GM21367 (cell line): Measurements from ENCODE around the gene RPIA.
"Not testable (repeated sequence)": the region's sequence is repeated elsewhere in the genome, so short reads cannot be mapped to it uniquely, and the experiment has no call there.

ENCODE experiments used
- ATAC-seq: cut with Tn5 transposase; IDR thresholded peaks from one replicate; pipeline ENCODE4 v1.9.1; 2021; ENCODE audit not compliant: unreplicated experiment

The RPIA gene

DNA sequence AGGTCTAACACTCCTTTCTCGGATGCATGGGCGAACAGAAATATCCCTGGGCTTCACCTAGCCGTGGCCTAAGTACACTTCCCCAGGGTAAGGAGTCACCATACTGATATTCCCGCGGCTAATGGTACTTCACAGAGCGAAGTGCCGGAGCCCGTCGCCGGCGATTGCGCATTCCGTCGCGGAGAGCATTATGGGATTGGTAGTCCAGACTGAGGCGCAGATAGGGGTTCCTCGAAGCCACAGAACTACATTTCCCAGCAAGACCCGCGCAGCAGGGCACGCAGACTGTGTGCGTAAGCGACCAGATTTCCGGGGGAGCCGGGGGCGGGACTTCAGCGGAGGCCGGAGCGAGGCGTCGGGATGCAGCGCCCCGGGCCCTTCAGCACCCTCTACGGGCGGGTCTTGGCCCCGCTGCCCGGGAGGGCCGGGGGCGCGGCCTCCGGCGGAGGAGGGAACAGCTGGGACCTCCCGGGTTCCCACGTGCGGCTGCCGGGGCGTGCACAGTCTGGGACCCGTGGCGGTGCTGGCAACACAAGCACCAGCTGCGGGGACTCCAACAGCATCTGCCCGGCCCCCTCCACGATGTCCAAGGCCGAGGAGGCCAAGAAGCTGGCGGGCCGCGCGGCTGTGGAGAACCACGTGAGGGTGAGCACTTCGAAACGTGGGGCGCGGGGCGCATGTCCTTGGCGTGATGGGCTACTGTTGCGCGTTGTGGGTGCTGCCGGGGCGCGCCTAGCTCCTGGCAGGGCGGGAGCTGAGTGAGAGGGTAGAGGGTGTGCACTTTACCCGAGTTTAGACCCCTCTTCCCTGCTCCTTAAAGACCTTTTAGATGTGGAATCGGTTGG, at the start of gene RPIA:
TSS of gene RPIA (plus strand) at position 335 of the 845 bp plus-strand sequence. CDS start at position 361, 26 bp downstream.
- peak; percentile 95 for ATAC-seq

DNA sequence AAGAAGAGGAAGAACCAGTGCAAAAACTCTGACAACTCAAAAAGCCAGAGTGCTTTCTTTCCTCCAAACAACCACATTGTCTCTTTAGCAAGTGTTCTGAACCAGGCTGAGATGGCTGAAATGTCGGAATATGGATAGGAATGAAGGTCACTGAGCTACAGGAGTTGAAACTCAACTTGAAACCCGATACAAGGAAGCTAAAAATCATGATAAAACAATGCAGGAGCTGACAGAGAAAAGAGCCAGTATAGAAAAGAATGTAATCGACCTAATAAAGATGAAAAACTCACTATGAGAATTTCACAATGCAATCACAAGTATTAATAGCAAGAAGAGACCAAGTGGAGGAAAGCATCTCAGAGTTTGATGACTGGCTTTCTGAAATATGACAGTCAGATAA, 49.2 kb upstream of the RPIA start:
- ATAC-seq = no peak

DNA sequence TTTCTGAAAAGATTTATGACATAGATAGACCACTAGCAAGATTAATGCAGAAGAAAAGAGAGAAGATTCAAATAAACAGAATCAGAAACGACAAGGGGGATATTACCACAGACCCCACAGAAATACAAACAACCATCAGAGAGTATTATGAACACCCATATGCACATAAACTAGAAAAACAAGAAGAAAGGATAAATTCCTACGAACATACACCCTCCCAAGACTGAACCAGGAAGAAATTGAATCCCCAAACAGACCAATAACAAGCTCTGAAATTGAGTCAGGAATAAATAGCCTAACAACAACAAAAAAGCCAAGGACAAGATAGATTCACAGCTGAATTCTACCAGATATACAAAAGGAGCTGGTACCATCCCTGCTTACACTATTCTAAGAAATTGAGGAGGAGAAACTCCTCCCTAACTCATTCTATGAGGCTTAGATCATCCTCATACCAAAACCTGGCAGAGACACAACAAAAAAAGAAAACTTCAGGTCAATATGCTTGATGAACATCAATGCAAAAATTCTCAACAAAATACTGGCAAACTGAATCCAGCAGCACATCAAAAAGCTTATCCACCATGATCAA, 46.1 kb upstream of the RPIA start:
- ATAC-seq = not testable (repeated sequence)

GRCh38 chr2:88651646-88652045, 39.8 kb upstream of the RPIA start:
- no peak for ATAC-seq

DNA sequence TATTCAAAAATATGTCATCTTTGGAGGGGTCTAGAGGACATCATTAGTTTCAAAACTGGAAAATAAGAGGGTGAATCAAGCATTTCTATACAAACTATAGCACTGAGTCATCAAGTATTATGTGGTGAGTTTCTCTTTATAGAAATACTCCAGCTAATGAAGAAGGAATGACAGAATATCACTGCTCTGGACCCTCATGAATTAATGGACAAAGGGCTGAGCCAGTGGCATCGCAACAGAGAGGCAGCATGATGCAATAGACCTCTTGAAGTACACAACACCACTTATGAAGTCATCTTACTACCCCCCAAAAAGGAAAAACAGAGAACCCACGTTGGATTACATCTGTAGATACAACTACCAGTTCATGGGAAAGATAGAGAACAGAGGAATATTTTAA, 36.8 kb upstream of the RPIA start:
- ATAC-seq = no peak

DNA sequence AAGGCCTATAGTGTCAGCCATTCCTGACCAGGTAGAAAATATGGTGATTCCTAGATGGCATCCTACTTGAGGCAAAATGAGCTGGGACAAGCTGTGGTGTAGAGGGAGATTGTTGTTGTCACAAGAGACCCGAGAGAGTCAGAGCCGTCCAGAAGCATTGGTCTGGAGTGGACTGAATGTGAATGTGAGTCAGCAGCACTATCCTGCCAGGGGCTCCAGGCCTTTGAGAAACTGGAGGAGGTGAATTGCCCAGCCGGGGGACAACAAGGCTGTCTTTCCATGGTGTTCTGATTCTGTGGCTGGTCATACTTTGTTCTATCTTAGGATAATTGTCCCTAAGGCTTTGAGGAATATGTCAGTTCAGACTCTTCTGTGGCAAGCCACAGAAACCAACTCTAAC, 34.8 kb upstream of the RPIA start:
- ATAC-seq = no peak

GRCh38 chr2:88657131-88657530, 34.3 kb upstream of the RPIA start:
- no peak for ATAC-seq

DNA sequence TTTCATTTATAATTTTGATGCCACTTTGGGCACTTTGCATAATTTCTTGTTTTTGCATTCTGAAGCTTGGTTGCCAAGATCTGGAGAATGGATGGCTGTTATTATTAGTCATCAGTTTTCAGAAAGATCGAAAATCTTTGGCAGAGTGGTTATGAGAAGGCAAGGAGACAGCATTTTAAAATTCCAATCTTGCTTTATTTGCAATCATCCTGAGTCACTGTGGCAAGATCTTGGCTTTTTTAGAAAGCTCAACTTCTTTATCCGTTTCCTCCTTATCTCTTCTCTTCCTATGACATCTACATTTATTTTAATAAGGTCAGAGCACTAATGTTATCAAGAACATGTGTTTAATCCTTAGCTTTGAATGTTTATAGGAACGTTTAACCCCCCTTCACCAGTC, 33.1 kb upstream of the RPIA start:
- ATAC-seq = no peak

DNA sequence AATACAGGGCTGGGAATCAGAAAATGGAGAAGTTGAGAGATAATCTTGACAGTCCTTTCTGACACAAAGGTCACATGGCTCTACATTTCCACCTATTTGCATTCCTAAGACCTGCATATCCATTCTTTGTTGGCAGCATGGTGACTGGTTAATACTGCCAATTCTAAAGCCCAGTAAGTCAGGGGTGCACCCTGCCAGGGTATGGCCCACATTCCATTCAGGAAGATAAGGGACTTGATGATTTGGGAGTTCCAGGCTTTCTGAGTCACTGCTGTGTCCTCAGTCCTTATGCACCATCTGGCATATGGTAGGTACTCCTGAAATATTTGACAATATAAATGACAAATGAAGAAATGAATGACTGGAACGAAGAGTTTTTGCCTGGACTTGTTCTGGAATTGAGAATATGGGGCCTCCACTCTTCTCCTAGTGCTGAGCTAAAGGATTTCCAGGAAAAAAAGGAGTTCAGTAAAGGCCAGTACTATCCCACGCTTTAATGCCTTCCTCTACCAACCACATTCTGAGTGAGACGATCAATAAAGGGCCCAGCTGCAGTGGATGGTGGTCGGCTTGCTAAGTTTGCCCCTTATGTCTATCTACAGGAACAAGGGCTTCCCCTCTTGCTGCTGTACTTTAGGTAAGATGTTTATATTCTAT, 32.5 kb upstream of the RPIA start:
- ATAC-seq = no peak

DNA sequence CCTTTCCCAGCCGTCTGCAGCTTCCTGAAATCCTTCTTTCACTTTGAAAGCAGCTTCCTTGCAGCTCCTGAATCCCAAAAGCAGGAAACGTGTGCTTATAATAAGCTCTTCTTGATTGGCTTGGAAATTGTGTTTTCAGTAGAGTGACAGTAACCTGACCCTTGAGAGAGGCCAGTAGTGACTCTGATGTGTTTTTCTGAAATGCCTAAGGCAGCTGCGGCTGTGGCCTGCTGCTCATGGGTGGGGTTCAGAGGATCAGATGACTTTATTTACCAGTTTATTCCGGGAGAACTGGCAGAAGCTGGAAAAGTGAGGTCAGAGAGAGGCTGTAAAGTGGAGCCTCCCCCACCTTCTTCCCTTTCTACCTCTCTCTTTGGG, 31.9 kb upstream of the RPIA start:
- no peak for ATAC-seq

- no peak for ATAC-seq
Observed at GRCh38 chr2:88660622-88661021, 30.9 kb upstream of the RPIA start.

- no peak for ATAC-seq
Observed at GRCh38 chr2:88666576-88666975, 24.9 kb upstream of the RPIA start.

DNA sequence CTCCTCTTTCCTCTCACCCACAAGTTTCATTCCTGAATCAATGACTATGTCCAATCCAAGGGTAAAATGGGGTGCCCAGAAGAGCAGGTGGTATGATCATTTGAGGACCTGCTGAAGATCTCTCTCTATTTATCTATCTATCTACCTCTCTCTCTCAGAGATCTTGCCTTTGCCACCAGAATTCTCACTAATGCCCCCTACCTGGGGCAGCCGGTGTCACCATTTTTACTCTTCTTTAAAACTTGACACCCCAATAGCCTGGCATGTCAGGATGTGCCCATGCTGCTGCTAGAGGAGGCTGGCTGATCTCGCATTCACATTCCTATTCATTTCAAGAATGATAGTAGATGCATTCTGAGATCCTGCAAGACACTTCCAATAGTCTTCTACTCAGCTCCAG, 24.3 kb upstream of the RPIA start:
- no peak for ATAC-seq

GRCh38 chr2:88668862-88669261, 22.6 kb upstream of the RPIA start:
- ATAC-seq = no peak

GRCh38 chr2:88669482-88670214, 21.8 kb upstream of the RPIA start:
- ATAC-seq = peak; percentile 85

- ATAC-seq = no peak
Observed at GRCh38 chr2:88671786-88672427, 19.6 kb upstream of the RPIA start.

DNA sequence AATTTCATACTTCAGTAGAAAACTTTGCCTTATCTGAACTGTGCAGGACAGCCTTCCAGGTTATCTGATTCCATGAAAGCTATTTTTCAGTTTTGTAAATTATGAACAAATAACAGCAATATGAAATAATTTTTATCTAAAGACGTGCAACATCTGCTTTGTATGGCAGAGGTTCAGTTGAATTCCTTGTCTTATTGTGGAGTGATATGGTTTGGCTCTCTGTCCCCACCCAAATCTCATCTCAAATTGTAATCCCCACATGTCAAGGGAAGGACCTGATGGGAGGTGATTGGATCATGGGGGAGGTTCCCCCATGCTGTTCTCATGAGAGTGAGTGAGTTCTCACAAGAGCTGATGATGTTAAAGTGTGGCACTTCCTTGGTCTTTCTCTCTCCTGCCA, 18.1 kb upstream of the RPIA start:
- ATAC-seq = no peak

GRCh38 chr2:88680266-88680902, 11.1 kb upstream of the RPIA start:
- no peak for ATAC-seq

- no peak for ATAC-seq
Observed at GRCh38 chr2:88680916-88681315, 10.6 kb upstream of the RPIA start.

GRCh38 chr2:88683160-88684021, 8.1 kb upstream of the RPIA start:
- ATAC-seq = no peak
